ELR (cell line): ENCODE measurements around the gene PLSCR4.
"Not testable (repeated sequence)": the region's sequence is repeated elsewhere in the genome, so short reads cannot be mapped to it uniquely, and the experiment has no call there.

ENCODE experiments used
- DNase-seq: peaks from one replicate; pipeline ENCODE4 v3.0.0-alpha.2; 2015; ENCODE audit warnings: low read depth

PLSCR4 gene, protein sequence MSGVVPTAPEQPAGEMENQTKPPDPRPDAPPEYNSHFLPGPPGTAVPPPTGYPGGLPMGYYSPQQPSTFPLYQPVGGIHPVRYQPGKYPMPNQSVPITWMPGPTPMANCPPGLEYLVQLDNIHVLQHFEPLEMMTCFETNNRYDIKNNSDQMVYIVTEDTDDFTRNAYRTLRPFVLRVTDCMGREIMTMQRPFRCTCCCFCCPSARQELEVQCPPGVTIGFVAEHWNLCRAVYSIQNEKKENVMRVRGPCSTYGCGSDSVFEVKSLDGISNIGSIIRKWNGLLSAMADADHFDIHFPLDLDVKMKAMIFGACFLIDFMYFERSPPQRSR

DNA sequence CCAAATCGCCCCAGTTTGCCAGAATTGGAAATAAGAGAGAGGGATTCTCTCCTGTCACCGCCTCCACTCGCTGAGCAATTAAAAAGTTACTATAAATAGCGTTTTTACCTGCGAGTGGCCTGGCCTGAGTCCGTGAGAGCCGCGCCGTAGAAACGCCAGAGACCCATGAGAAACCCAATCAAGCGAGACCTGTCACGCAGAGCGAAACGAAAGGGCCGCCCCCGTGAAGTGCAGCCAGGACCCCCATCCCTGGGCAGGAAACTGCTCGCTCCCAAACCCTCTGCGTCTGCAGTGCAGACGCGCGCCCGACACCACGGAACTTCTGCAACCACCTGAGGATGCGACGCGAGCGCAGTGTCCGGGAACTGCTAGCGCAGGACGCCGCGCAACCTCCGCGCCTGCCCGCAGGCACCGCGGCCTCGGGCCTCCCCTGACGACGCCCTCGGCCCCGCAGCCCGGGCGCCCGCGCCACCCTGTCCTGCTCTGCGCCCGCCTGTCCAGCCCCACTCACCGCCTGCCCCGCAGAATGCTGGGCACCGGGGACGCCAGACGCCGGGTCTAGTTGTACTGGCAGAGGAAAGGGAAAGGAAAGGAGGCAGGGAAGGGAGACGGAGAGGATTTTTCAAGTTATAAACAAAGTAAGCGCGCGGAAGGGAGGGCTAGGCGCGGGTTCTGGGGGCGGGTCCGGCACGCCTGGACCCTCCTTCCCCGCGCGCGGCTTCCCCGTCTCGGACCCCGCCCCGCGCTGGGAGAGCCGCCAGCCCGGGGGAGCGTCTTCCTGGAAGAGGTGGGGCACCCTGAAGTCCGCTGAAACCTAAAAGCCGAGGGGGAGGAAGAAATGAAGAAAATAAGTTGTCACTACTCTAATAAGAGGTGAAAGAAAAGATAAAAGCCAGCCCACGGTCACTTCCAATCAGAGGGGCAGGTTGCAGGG is at the start of gene PLSCR4:
PLSCR4 (minus strand) TSS at position 657 of the 934 bp plus-strand sequence. CDS start 29,034 bp downstream, outside the sequence.
- peak; percentile 72 for DNase-seq

DNA sequence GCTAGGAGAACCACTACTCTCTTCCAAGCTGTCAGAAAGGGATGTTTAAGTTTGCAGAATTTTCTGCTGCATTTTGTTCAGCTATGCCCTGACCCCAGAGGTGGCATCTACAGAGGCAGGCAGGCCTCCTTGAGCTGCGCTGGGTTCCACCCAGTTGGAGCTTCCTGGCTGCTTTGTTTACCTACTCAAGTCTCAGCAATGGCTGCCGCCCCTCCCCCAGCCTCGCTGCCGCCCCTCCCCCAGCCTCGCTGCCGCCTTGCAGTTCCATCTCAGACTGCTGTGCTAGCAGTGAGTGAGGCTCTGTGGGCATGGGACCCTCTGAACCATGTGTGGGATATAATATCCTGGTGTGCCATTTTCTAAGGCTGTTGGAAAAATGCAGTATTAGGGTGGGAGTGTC is 42.5 kb upstream of the PLSCR4 start:
- DNase-seq, result not testable (repeated sequence)

DNA sequence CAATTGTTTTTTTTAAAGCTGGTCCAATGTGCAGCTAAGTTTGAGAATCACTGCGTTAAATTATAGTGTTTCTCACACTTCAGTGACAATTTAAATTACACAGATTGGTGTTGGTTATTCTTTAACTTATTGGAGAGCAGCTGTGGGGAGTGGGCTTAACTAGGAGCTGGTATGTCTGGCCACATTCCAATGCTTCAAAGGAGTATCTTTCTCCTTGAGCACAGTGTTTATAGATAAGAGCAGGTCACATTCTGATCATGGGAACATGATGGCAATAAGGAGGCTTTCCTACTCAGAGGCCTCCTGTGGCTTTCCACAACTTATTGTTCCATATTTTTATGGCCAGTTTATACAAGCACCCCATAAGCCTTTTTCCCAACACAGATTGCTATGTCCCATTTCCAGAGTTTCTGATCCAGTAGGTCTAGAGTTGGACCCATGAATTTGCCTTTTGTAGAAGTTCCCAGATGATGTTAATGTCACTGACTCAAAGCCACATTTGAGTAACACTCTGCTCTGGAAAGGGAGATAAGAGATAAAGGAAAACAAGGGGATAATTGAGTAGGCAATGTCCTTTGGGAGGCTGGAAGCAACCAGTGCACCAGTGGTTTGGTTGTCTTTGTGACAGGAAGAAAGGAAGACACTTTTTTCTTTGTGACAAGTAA is 33.0 kb upstream of the PLSCR4 start:
- no peak for DNase-seq

DNA sequence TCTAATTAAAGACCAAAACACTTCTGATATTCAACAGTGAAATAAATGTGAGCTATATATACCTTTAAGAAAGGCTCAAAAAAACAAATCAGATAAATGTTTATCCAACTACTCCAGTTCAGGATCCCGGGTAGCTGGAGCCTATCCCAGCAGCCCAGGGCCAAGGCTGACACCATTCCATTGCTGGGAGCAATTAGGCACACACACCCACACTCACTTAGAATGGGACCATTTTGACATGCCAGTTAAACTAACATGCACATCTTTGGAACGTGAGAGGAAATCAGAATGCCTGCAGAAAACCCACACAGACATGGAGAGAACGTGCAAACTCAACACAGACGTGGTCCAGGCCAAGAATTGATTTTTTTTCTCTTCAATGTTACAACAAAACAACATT is 30.0 kb upstream of the PLSCR4 start:
- no peak for DNase-seq

DNA sequence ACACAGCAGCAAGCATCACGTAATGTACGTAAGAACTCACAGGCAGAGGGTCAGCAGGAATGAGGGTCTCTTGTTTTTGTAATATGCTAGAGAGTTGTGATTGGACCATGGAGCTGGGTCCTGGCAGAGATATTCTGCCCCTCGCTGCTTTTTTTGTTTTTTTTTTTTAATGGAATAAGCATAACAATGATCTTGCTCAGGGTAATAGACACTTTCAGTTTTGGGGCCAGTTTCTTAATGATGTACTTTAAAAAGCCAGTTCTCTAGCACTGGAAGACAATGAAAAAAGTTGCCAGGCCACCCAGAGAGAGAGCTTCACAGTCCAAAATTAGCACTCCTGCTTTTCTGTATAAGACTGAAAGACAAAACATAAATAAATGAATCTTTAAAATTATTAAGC is 29.0 kb upstream of the PLSCR4 start:
- no peak for DNase-seq

DNA sequence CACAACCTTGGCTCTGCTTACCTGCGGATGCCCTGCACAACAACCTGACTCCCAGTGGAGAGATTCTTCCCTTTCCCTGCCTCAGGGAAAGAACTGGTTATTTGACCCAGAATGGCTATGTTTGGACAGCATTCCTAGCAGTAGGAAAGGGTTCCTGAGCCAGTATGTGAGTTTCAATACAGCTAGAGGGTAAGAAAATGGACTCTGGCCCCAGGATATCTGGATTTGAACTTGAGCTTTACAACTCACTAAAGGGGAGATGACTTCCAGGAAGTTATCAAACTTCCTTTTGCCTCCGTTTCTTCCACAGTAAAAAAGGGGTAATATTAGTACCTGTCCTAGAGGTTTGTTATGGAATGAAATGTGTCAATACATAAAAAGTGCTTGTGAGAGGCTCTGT is 28.1 kb upstream of the PLSCR4 start:
- no peak for DNase-seq

DNA sequence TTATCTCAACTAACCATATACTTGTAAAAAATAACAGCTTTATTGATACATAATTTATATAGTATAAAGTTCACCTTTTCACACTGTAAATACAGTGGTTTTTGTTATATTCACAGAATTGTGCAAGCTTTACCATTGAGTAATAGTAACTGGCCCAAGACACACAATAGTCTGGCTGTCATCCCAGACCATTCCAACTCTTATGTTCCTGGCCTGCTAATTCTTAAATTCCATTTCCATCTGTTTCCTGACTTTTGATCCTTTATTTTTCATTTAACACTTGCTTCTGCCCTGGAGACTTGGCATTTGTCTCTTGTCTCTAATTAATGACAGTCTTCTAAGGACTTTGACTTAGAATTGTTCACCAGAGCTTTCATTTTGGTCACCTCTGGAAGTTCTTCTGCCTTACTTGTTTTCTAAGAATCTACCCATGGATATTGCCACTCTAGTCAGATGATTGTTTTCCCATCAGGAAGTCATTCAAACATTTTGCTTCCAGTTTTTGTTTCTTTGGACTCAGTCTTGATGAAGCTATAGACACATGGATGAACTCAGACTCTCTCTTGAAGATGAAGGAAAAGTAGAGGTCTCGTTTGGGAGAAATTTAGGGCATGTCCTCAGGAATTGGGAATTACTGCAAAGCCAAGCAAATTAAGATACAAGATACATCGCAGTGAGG is 27.2 kb upstream of the PLSCR4 start:
- DNase-seq, result peak; percentile 15

DNA sequence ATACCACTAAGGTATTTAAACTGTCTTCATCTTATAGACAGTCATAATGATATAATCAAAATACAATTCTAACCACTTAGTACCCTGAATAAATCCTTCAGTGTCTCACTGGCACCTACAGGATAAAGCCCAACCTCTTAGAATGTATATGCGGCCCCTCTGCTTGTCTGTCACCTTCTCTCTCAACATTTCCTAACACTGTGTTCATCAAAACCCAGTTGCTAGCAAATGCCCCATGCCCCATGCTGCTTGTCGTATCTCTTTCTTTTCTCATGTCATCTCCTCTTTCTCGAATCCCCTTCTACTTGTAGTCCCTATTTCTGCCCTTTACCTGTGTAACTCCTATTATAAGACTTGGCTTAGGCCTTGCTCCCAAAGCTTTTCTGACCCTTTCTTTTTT is 24.6 kb upstream of the PLSCR4 start:
- no peak for DNase-seq

DNA sequence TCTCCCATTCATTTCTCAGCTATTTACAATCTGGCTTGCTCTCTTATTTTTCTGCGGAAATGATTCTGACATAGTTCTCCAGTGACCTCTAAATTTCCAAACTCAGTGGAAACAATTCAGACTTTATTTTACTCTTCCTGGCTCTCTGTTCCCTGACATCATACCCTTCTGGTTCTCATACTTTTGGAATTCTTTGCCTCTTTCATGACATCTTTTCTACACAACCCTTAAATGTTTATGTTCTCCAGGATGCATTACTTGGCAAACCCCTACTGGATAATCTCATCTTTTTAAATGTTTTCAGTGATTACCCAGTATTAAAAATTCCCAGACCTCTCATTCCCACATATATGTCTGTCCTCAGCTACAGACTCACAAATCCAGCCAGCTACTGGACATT is 23.9 kb upstream of the PLSCR4 start:
- DNase-seq, result peak; percentile 50

DNA sequence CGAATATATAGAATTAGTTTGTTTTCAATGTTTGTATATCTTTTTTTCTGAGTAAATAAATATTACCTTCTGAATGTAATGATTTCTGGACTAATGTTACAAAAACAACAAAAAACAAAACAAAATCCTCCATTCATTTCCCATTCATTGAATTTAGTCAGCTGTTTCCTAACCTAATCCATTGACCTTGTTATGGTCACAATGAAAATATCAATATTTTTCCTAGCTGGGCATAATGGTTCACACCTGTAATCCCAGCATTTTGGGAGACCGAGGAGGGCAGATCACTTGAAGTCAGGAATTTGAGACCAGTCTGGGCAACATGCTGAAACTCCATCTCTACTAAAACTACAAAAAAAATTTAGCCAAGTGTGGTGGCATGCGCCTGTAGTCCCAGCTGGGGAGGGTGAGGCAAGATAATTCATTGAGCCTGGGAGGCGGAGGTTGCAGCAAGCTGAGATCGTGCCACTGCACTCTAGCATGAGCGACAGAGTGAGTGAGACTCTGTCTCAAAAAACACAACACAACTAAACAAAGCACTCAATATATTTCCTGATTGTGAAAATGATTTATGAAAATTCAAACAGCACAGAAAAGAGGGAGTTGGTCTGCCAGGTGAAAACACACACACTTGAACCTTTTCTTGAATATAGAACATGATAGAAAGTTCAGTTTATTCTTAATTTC is 23.0 kb upstream of the PLSCR4 start:
- no peak for DNase-seq

DNA sequence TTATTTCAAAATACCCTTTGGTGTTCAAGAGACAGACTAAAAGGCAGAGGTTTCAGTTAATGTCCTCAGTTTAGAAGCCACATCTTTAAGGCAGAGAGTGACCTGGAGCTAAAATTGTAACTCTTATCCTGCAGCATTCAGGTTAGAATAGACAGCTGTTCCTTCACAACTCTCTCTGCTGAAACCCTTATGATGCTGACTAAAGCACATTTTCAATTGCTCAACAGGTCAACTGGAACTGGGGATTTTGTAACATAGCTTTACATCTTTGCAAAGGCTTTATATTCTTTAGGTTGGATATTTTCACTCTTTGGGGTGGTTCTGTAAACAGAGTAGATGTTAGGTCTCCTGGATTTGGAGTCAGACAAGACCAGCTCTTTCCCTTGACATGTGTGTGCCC is 20.3 kb upstream of the PLSCR4 start:
- DNase-seq, result no peak

DNA sequence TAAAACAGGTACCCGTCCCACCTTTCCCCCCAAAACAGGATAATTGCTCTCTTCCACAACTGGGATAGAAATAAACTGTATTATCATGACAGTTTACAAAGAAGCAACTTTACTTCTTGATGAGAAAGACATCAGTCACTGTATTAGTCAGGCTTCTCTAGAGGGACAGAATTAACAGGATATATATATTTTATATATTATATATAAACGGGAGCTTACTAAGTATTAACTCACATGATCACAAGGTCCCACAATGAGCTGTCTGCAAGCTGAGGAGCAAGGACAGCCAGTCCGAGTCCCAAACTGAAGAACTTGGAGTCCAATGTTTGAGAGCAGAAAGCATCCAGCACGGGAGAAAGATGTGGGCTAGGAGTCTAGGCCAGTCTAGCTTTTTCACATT is 18.4 kb upstream of the PLSCR4 start:
- peak; percentile 36 for DNase-seq

DNA sequence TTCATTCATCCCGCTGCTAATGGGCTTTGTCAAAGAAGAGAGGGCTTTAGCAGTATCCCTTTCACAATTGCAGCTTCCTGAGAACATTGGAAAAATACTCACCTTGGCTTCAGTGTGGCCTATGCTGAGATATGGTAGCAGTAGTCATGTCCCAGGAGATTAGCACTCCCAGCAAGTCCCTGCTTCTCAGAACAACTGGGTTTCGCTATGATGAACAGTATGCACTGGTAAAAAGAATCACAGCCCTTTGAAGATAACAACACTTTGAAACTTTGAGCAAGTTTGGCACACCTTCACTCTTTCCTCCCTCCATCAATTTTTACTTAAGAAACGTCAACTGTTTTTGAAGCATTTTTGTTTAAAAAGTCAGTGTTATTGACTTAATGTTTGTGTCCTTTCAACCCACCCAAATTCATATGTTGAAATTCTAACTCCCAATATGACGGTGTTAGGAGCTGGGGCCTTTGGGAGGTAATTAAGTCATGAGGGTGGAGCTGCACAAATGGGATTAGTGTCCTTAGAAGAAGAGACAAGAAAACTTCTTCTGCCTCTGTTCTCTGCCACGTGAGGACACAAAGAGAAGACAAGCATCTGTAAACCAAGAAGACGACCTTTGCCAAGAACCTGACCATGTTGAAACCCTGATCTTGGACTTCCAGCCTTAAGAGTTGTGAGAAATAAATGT is 17.8 kb upstream of the PLSCR4 start:
- no peak for DNase-seq

DNA sequence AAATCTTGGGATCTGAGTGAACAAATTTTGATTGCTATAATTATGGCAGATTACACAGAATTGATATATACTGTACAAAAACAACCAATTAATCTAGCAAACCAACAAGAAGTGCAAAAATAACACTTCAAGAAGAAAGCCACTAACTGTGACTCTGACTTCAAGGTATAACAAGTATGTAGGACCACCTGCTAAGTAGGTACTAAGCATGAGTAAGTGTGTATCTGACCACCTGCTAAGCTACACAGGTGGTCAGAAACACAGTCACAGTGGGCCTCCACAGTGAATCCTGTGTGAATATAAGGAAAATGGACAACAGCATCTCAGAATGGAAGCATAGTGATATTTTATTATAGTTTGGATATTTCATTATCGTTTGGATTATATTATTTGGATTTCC is 14.8 kb upstream of the PLSCR4 start:
- DNase-seq, result no peak

DNA sequence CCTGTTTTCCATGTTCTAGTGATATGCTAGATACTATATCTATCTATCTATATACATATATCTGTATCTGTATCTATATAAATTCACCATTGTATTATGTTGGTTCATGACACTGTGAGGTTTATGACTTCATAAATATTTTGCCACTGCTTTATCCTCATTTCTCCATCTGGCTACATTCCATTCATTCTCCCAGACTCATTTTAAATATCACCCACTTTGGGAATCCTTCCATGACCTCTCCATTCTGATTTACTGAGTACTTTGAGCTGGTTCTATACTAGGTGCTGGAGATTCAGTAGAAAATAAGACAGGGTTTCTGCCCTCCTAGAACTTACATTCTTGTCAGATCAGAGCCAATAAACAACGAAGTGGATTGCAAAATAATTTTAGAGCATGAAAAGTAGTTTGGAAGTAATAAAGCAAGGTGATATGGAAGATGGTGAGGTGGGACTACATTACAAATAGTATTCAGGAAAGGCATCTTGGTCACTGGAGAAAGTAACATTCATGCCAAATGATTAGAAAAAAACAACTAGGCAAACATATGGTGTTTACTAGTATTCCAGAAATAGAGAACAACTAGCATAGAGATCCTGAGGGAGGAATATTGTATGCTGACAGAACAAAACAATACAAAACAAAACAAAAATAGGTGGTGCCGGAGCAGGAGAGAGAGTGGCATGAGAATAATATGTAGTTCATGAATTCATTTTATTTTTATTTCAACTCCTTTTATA is 11.6 kb upstream of the PLSCR4 start:
- DNase-seq, result no peak

DNA sequence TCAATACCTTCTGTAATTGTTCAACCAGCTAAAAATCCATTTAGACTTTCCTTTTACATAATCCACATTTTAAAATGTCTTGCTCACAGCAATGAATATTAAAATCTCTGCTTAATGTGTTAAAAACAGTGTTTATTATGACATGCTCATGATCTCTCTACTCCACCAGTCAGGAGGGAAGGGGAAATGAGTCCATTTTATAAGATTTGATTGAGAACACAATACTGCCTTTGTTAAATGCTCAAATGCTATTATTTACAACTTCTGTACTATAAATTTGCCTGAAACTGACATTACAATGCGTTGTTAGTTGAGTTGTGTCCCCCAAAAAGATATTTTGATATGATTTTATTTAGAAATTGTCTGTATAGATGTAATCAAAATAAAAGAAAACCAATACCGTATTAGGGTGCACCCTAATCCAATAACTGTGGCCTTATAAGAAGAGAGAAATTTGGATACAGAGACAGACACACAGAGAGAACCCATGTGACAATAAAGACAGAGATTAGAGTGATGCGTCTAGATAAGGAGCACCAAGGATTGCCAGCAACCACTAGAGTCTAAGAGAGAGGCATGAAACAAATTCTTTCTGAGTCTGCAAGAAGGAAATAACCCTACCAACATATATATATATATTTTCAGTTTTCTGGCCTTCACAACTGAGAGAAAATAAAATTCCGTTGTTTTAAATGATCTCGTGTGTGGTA is 9.1 kb upstream of the PLSCR4 start:
- DNase-seq, result no peak

DNA sequence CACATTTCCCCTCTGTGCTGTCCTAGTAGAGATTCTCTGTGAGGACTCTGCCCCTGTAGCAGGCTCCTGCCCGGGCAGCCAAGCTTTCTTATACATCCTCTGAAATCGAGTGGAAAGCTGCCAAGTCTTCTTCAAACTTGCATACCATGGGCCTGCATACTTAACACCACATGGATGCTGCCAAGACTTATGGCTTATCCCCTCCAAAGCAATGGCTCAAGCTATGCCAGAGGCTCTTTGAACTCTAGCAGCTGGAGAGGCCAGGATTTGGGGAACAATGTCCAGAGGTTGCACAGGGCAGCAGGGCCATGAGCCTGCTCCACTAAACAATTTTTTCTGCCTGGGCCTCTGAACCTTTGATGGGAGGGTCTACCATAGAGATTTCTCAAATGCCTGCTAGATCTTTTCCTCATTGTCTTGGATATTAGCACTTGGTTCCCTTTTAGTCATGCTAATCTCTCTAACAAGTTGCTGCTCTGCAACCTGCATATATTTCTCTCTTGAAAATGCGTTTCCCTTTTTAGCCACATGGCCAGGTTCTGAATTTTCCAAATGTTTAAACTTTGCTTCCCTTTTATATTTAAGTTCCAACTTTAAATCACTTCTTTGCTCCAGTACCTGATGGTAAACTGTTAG is 6.1 kb upstream of the PLSCR4 start:
- DNase-seq, result no peak

DNA sequence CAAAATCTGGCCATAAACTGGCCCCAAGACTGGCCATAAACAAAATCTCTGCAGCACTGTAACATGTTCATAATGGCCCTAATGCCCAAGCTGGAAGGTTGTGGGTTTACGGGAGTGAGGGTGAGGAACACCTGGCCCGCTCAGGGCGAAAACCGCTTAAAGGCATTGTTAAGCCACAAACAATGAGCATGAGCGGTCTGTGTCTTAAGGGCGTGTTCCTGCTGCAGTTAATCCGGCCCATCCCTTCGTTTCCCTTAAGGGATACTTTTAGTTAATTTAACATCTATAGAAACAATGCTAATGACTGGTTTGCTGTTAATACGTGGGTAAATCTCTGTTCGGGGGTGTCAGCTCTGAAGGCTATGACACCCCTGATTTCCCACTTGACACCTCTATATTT is 1.5 kb upstream of the PLSCR4 start:
- not testable (repeated sequence) for DNase-seq

DNA sequence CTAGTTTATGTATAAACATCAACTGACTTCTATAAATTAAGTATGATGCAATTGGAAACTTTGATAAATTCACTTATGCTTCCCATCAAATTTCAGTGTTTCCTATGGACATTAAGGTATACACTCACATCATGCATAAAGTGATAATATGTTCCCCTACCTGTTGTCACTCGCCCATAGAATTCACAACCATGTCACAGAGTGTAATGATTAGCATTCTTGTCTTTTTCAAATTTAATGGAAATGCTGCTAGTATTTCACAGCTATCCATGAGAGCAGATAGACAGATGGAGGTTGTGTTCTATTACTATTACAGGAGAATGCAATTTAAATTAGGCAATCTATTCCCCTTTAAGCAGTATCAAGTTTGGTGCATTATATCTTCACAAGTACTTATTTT is 984 bp downstream of the PLSCR4 start:
- DNase-seq, result no peak
